Adrenal gland (tissue), 5 donors: ENCODE results near the gene ACER3.

ENCODE experiments used
- POLR2A ChIP-seq, 2 donors: fragments of 450-650 bp; IDR thresholded peaks; one replicate each; pipeline ENCODE4 v1.6.1; 2017; ENCODE audit warnings: antibody characterized with exemption in 2 of 2, mild to moderate bottlenecking in 2 of 2, moderate library complexity in 1 of 2
- TF ChIP-seq, protein P1 (sequence below), 6 experiments: fragments of 450-650 bp in 4 of 6; fragments of 200-600 bp in 2 of 6; sonication (generic) in 1 of 6; IDR thresholded peaks; 1 replicate in 5 of 6; 2 replicates in 1 of 6; pipeline versions ENCODE4 v1.5.1 to v1.8.0; 2016 to 2021; ENCODE audit warnings: antibody characterized with exemption in 6 of 6, mild to moderate bottlenecking in 2 of 6, moderate library complexity in 1 of 6
- donor health status: DM: no; HTN: no; CAD: no.

DNA sequence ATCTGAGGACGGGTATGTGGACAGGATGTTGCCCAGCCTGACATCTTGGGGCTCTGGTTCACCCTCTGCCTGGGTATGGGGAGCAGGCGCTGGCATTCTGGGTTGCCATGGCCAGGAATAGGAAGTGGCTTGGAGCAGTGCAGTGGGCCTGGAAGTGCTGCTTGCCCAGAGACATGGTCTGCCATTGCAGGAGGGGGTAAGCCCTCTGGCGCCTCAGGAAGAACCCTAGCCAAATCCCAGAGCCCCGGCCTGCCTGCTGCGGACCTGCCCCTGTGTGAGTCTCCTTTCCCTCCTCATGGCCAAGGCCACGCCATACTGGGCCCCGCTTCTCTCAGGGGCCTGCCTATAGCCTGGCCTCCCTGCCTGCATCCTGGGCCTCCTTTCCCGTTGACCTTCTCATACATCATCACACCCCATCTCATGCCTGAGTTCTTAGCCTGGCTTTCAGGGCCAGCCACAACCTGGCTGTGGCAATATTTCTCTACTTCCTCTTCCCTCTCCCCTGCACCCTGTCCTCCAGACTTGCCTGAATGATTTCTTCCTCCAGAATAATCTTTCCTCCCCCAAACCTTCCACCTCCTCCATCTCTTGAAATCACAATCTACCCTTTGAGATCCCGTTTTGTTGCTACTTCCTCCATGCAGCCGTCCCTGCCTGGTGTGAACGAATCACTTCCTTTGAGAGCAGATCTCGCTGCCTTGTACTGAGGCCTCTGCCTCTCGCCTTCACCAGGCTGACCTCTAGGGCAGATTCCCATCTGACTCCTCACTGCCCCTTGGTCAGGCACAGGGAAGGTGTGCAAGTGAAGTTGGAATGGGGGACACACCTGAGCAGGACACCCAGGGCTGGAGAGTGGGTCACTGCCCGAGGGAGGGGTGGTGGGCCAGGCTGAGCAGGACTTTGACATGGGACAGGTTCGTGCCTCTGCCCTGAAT lies 211.2 kb downstream of the ACER3 start:
- no peak for TF ChIP-seq POLR2A (IDR thresholded peaks at IDR 0.05)
- TF ChIP-seq, protein P1, sequence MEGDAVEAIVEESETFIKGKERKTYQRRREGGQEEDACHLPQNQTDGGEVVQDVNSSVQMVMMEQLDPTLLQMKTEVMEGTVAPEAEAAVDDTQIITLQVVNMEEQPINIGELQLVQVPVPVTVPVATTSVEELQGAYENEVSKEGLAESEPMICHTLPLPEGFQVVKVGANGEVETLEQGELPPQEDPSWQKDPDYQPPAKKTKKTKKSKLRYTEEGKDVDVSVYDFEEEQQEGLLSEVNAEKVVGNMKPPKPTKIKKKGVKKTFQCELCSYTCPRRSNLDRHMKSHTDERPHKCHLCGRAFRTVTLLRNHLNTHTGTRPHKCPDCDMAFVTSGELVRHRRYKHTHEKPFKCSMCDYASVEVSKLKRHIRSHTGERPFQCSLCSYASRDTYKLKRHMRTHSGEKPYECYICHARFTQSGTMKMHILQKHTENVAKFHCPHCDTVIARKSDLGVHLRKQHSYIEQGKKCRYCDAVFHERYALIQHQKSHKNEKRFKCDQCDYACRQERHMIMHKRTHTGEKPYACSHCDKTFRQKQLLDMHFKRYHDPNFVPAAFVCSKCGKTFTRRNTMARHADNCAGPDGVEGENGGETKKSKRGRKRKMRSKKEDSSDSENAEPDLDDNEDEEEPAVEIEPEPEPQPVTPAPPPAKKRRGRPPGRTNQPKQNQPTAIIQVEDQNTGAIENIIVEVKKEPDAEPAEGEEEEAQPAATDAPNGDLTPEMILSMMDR (IDR thresholded peaks at IDR 0.05) = no peak
